Loucy (cell line): ENCODE results near the gene IHH.

Source experiments
- CTCF ChIP-seq: fragments of 200-600 bp; sonication (generic); conservative IDR thresholded peaks from 2 replicates; pipeline ENCODE4 v1.5.1; 2014; ENCODE audit warnings: mild to moderate bottlenecking, antibody characterized with exemption, low read length
- EZH2phosphoT487 ChIP-seq: fragments of 200-600 bp; IDR thresholded peaks from 2 replicates; pipeline ENCODE4 v1.6.1; 2018; ENCODE audit warnings: antibody characterized with exemption, mild to moderate bottlenecking, moderate library complexity, borderline replicate concordance

DNA sequence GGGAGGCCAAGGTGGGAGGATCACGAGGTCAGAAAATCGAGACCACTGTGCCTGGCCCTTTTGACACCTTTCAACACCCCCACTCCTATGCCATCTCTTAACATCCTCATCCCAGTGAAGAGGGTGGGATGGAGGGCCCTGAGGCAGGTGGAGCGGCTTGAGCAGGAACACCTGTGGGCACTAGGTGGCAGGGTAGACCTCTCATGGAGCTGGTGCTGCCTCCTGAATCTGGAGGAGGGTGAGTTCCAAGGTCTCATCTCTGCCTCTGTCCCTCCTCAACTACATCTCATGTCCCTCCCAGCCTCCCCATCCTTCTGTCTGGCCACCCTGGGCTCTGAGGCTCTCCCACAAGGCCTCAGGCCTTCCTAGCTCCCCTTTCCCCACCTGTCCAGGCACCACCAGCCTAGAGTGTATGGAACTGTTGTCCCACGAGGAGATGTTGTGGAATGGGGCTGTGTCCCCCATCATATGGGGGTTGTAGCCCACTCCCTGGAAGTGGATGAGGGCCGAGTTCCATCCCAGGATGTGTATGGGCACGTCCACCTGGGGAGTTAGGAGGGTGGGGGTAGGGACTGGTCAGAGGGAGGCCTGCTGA lies 50.5 kb downstream of the IHH start:
- TF ChIP-seq CTCF (peak; percentile 61), EZH2phosphoT487 (no peak)
